Hematopoietic multipotent progenitor cell treated with erythropoietin and hydrocortisone succinate and interleukin-3 and kit ligand, for 8 days (in vitro differentiated cells): ENCODE data around the gene ZNF19.
A peak's percentile ranks its signal among the peaks of the same experiment; 100 is the strongest.
"Not testable (repeated sequence)": the region's sequence is repeated elsewhere in the genome, so short reads cannot be mapped to it uniquely, and the experiment has no call there.

Experiments
- DNase-seq: peaks from one replicate; pipeline ENCODE4 v3.0.0-alpha.2; 2015

The ZNF19 gene

DNA sequence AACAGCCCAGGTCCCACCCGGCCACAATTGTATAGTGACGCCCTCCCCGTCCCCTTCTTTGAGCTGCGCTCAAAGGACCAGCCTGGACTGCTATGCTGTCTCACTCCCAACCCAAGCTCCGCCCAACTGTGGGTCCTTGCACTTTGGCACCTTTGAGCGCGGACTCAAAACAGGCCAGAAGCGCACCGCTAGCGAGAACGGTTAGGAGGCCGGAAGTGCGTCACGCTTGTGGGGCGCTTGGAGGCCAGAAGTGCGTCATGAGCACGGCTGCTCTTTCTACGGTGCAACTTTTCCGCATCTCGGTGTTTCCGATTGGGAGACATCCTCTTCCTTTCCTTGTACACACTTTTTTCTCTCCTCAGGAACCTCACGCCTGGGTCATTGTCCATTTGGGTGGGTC lies at the start of gene ZNF19:
TSS of gene ZNF19 (minus strand) at position 203 of the 400 bp plus-strand sequence. CDS start 7,210 bp downstream, outside the sequence.
- no peak for DNase-seq

DNA sequence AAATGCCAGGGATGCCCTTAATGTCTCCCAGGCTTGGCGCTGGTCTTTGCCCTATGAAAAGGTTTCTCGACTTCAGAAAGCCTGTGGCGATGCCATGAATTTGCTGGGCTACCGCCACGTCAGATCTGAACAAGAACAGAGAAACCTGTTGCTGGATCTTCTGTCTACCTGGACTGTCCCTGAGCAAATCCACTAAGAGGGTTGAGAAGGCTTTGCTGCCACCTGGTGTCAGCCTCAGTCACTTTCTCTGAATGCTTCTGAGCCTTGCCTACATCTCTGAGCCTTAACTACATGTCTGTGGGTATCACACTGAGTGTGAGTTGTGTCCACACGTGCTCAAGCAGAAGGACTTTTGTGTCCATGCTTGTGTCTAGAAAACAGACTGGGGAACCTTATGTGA lies 48.5 kb upstream of the ZNF19 start:
- peak; percentile 57 for DNase-seq

DNA sequence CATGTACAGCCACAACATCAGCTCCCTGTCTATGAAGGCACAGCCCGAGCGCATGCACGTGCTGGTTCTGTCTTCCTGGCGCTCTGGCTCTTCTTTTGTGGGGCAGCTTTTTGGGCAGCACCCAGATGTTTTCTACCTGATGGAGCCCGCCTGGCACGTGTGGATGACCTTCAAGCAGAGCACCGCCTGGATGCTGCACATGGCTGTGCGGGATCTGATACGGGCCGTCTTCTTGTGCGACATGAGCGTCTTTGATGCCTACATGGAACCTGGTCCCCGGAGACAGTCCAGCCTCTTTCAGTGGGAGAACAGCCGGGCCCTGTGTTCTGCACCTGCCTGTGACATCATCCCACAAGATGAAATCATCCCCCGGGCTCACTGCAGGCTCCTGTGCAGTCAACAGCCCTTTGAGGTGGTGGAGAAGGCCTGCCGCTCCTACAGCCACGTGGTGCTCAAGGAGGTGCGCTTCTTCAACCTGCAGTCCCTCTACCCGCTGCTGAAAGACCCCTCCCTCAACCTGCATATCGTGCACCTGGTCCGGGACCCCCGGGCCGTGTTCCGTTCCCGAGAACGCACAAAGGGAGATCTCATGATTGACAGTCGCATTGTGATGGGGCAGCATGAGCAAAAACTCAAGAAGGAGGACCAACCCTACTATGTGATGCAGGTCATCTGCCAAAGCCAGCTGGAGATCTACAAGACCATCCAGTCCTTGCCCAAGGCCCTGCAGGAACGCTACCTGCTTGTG lies 47.8 kb upstream of the ZNF19 start:
- DNase-seq = no peak

DNA sequence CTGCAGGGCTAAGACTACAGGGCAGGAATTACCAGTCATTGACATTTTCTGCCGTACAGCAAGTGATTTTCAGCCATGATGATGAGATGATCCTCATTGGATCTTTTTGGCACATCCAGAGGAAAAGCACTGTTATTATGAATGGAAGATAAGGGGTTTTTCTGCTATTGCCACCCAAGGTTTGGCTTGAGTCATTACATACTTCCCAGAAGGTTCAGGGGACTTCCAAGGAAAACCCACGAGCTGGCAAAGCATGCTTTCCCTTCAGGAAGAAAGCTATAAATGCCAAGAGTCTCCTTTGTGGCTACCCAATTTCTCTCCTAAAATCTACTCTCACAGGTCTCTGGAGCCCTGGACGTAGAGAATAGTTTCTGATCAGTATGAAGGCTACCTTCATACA lies 43.2 kb upstream of the ZNF19 start:
- DNase-seq = no peak

DNA sequence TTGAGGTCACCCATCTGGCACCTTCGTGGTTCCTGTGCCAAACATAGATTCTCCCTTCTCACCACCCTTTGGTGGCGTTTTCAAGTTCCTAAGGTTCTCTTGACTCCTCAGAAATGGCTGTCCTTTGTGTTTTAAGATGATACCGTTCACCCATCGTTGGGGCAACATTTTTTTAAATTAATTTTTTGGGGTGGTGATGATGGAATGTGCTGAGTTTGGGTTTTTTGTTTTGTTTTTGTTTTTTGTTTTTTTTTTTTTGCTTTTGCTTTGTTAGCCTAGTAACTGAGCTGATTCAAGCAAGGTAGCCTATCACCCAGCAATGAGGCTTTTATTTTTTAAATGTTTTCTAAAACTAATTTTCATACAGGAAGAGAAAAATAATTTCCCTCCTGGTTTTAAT lies 39.7 kb upstream of the ZNF19 start:
- DNase-seq = no peak

DNA sequence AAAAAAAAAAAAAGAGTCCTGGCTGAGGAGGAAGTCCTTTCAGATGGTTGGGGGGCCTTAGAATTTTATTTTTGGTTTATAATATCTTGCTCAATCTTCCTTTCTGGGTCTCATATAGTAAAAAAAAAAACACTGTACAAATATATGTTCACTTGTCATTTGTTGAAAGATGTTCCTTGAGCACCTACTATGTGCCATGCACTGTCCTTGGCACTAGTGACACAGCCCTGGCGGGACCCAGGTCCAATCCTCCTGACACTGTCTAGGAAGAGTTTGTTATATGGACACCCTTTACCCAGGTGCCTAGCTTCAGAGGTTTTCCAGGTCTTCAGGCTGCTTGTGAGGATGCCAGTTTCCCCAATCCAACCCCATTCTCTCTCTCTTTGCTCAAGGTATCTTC lies 39.1 kb upstream of the ZNF19 start:
- DNase-seq = no peak

DNA sequence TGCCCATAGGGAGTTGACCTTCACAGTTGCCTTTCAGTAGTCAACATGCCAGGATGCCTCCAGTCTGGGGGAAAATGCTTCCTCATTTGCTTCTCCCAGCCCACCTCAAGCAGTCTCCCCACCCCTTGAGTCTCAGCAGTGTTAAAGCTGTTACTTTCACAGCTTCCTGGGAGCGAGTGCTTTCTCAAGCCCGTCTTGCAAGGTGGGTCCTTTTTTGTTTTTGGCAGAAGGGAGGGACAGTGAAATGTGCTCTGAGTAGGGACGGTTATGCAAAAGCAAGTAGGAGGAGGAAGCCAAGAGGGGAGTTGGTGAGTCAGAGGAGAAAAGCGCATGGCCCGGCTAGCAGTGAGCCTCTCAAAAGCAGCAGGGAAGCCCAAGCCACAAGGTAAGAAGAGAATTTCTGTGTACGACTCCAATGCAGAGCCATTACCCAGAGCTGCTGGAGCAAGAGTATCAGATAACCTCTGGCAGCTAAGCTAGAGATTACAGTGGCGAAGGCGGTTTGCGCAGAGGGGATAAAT lies 37.0 kb upstream of the ZNF19 start, which contains the start of gene CHST4:
TSS of gene CHST4 (plus strand) at position 316 of the 521 bp plus-strand sequence. CDS start 10,252 bp downstream, outside the sequence.
- no peak for DNase-seq

DNA sequence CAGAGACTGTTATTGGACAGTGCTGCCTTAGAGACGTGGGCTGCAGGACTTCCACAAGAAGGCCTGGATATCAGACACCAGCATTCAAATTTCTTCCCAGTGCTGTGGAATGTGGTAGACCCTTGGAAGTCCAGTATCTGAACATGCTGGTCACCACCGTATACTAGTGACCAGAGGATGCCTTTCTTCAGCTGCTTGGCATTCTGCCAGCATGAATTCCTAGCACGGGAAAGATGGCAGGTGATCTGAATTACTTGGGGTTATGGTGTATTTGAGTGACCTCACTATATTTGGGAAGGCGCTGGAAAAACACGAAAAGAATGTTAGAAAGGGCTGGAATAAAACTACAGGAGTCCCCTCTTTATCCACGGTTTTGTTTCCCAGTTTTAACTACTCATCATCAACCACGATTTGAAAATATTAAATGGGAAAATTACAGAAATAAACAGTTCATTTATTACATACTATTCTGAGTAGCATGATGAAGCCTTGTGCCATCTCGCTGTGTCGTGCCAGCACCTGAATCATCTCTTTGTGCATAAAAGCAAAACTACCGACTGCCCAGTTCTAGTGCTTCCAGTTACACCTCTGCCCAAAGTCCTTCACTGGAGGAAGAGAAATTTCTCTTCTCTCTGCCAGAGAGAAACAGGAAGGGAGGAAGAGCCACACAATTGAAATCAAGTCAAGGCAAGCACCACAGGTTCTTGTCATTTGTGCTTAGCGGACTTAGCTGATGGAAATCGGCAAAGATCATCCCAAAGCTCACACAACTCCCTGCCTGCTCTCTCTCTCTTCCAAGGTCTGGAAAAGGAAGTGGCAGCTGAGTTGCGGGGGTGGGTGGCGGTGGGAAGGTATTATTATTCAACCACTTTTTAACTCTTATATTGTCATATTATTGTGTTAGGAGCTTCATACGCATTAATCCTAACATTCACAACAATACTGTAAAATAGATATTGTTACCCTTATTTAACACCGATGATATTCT lies 35.7 kb upstream of the ZNF19 start:
- DNase-seq = no peak

DNA sequence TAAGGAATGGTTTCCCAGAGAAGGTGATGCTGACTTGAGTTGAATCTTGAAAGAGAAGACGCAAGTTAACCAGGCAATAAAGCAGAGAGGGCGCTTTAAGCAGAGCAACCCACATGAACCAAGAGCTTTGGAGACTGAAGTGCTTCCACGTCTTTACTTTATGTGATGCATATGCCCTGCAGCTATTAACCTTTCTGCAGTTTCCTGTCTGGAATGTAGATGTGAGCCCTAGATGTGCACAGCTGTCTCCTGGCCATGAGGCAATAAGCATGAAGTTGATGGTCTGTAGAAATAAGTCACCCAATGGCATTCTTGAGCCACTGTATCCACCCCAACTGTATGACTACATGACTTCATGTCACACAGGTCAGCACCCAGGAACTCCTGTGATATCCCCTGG lies 31.4 kb upstream of the ZNF19 start:
- DNase-seq = no peak

DNA sequence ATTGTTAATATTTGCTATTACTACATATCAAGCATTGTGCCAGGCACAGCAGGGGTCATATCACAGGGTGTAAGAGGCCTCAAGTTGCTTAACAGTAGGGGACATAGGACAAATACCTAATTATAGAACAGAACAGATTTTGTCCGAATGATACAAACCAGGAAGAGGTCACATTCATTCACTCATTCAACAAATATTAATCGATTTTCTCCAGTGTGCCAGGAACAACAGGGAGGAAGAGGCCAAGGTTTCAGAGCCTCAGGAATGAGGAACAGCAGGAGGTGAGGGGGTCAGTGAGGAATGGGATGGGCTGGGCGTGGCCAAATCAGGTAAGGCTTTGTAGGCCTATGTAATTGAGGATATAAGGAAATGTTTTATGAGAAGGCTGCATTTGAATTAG lies 25.9 kb upstream of the ZNF19 start:
- DNase-seq = no peak

DNA sequence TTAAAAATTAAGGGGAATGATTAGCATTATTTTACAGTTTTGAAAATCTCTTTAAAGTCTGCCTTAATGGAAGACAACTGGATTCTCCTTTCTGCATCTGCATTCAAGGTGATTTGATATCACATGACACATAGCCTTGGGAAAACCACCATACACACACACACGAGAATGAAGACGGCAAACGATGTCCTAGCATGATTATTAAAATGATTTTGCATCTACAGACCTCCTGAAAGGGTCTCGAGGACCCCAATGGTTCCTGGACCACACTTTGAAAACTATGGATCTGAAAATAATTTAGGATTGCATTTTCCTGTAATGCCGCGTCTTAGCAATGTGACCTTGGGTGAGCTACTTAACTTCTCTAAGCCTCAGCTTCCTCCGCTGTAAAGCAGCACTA lies 25.4 kb upstream of the ZNF19 start:
- no peak for DNase-seq

DNA sequence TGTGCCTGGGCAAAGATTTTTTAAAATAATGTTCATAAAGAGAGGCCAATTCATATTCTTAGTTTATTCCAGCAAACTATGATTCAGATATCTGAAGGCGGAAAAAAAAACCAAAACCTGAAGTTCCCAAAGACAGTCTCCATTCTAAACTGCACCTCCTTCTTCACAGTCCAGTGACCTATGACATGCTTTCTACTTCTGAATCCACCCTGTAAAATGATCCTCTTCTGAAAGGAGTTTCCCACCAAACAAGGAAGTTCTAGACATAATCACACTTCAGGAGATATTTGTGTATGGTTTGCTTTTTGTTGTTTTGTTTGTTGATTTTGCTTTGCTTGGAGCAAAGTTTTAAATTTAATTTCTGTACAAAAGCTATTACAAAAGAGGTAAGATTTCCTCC lies 24.2 kb upstream of the ZNF19 start:
- DNase-seq = no peak

DNA sequence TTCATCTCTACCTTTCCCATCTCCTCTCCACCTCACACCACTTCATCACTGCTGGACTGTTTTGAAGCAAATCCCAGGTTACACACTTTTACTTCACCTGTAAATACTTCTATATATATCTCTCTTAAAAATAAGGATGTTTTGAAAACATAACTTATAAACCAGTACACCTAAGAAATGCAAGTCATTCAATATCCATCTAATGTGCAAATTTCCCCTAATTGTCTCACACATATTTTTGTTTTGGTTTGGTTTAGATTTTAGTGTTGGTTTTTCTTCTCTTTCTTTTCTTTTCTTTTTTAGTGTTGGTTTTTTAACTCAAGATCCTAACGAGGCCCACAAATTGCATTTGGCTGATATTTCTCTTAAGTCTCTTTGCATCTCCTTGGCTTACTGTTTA lies 17.9 kb upstream of the ZNF19 start:
- no peak for DNase-seq

DNA sequence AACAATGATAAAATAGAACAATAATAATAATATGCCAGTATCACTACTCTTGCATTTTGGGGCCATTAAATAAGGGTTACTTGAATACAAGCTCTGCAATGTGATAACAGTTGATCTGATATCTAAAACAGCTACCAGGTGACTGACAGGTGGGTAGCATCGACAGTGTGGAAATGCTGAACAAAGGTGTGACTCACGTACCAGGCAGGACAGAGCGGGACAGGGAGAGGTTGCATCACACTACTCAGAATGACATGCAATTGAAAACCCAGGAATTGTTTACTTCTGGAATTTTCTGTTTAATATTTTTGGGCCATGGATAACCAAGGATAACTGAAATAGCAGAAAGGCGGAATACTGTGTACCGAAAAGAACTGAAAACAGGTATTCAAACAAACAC lies 15.8 kb upstream of the ZNF19 start:
- no peak for DNase-seq

DNA sequence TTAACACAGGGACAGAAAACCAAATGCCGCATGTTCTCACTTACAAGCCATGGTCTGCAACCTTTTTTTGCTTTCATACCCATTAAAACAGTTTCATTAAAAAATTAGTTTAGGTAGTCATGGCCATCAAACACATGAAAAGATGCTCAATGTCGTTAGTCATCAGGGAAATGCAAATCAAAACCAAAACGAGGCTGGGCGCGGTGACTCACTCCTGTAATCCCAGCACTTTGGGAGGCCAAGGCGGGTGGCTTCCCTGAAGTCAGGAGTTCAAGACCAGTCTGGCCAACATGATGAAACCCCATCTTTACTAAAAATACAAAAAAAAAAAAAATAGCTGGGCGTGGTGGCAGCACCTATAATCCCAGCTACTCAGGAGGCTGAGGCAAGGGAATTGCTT lies 14.9 kb upstream of the ZNF19 start:
- DNase-seq = not testable (repeated sequence)

DNA sequence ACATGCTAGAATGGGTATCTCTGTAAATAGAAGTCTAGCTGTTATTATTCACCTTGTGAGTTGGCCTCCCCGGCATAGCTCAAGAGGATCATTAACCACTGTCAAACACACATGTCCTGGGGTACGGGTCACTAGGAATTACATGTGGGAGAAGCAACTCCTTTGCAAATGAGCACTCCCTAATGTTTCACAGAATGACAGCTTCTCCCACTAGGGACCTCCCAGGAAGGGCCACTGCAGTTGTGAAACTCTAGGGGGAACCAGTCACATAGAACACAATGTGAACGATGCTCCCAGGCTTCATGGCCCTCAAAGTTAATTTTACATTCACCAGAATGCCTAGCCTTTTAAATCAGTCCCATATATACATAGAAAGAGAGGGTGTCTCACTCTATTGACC lies 12.4 kb upstream of the ZNF19 start:
- no peak for DNase-seq

DNA sequence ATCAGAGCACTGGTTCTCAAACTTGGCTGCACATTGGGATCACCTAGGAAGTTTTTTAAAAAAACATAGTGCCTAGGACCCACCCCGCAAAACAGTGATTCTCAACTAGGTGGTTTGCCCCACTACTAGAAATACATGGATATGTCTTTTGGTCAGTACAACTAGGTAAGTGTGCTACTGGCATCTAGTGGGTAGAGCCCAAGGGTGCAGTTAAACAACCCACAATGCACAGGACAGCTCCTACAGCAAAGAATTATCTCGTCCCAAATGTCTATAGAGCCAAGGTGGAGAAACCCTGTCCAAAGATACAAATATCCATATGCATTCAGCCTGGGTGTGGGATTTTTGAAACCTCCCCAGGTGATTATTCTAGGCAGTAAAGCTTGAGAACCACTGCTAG lies 11.8 kb upstream of the ZNF19 start:
- peak; percentile 22 for DNase-seq

DNA sequence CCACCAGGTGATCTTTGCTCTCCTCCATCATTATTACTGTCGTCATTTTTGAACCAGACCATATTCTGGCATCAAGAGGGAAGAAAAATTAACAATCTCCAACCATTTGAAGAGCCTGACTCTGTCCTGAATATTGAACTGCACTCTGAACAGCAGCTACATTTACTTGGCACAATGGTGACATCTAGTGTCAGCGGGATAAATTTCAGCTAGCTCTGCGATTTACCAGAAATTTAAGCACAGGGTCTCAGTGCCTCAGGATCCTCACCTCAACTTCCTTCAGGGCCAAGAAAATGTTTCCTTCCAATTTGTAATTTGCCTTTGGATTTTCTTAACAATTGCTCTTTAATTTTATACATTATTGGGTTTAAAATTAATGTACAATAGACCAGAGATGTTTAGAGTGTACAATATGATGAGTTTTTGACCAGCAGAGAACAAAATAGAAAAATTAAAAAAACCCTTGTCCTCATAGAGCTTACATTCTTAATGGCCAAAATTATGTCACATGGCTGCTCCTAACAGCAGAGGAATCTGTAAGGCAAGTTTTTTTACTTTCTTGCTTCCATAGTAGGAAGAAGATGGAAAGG lies 10.7 kb upstream of the ZNF19 start:
- peak; percentile 78 for DNase-seq

DNA sequence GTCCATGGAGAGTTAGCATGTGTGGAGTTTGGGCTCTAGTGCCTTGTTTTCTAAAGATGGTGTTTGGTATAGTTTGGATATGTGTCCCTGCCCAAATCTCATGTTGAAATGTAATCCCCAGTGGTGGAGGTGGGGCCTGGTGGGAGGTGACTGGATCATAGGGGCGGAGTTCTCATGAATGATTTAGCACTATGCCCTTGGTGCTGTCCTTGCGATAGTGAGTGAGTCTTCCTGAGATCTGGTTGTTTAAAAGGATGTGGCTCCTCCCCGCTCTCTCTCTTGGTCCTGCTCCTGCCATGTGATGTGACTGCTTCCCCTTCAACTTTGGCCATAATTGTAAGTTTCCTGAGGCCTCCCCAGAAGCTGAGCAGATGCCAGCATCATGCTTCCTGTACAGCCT lies 8.9 kb upstream of the ZNF19 start:
- DNase-seq = no peak

DNA sequence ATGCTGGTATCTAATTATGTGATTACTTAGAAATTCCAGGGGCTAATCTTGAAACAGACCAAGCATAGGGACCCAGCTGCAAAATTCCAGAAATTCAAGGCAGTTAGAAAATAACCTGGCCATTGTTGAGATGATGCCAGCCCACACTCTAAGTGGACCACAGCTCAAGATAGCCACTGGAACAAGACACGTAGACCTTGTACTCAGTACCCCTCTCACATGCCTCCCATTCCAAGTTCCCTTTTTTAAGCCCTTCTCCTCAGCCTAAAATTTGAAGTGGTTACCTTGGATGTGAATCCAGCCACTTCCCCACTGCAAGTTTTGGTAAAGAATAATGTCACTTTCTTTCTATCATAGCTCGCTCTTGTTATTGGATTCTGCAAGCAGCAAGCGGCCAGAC lies 4.1 kb upstream of the ZNF19 start:
- DNase-seq = peak; percentile 76

DNA sequence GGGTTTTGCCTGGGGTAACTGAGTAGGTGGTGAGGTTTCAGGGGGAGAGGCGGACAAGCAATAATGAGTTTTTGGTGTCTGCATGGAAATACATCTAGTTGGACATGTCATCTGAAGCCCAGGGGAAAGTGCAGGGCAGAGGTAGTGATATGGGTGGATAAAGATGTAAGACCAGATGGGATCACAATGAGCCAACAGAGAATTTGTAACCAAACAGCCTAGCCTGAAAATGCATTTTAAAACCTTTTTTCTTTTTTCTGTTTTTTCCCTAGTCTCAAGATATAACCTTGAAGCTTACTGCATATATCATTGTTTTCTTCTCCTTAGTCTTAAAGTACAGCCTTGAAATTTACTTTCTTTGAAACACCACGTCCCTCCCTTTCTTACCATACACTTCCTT lies 3.7 kb upstream of the ZNF19 start:
- no peak for DNase-seq

DNA sequence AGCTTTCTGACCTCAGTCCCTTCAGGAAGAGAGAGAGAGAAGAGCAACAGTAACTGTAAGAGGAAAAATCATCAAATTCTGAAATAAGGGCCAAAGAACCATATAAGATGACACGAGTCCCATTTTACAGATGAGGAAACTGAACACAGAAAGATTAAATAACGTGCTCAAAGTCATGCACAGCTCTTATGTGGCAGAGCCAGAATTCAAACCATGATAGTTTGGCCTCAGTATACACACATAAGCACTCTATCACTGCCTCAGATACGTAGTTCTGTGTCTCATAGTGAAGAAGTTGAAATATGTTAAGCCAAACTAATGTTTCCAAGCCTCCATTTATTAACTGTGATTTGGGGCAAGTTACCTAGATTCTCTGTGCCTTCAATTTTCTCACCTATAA lies 1.9 kb upstream of the ZNF19 start:
- no peak for DNase-seq

DNA sequence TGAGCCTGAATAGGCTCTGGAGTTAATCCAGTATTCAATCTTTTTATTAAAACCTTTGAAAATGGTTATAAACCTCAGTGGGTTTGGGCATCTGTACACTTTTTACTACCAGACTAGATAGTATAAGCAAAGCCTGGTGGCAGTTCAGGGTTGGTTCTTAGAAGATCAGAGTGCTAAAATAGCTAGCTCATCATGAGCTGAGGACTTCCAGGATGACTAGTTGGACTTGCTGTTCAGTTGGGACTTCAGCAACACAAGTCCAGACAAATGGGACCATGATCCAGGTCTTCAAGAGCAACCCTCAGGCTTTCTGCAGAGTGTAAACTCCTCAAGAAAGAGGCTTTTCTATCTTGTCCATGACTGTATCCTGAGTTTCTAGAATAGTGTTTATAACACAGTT lies 1.2 kb upstream of the ZNF19 start:
- DNase-seq = peak; percentile 11
